Stimulated activated CD8-positive, alpha-beta memory T cell treated with anti-CD3 and anti-CD28 coated beads, Interleukin-12 subunit alpha, Interleukin-12 subunit beta, amount 100 ng/mL, for 4 hours (primary cell): ENCODE data around the gene ETV6.

Experiments
- DNase-seq: peaks from one replicate; pipeline ENCODE4 v3.0.0-alpha.2; 2020; ENCODE audit warnings: low read depth

ETV6 gene

GRCh38 chr12:11859705-11860425 is 210.4 kb downstream of the ETV6 start:
- DNase-seq: no peak

DNA sequence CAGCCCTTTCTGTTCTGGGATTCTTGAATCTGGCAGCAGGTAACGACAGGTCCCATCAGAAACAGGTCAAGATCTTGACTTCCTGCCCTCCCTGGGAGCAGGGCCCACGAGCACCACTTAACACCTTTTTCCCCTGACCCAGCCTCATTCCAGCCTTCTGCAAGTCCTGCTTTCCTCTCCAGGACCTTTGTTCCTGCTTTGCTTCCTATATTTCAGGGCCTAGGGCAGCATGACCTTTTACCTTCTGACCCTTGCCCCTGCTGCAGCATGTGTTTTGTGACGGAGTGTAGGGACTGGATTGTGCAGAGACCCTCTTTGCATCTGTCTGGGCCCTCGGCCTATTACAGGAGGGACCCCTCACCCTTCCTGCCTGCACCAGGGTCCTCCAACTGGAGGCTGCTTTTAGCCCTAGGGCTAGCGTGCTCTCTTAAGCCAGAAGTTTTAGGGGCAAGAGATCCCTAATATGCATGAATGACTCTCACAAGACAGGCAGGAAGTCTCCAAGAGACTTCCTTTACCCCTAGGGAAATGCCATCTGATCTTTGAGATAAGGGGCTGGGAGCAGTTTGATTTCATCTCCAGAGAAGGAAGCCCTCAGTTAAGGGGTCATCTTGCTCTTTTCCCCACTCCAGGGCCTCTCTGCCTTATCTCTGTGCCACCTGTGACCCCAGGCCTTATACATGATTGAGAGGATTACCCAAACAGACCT is 211.8 kb downstream of the ETV6 start:
- DNase-seq: no peak

DNA sequence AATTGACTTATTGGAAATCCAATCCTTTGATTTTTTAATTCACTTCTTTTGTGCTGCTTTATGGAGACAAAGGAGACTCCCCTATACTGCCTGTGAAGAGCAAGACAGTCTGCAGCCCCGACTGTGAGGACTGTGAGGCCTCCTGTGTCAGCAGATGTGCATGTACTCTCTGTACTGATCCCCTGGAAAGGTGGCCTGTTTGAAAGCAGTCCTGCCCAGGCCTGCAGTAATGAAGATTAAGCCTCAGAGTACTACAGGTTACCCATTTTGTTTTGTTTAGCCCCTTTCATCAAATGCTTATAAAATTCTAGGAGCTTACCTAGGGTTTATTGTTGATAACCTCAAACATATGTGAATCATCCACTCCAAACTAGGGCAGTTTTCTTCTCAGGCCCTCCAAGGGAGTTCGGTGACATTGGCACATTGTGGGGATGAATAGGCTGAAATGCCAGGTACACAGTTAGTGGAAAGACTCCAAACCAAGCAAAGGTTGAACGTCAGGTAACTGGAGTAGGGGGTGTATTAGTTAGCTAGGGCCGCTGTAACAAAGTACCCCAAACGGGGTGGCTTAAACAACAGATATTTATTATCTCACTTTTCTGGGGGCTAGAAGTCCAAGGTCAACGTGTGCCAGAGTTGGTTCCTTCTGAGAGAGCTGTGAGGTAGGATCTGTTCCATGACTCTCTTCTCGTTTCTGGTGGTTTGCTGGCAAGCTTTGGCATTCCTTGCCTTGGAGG is 212.6 kb downstream of the ETV6 start:
- DNase-seq: no peak

GRCh38 chr12:11862798-11863197 is 213.3 kb downstream of the ETV6 start:
- no peak for DNase-seq

GRCh38 chr12:11863478-11863906 is 214.0 kb downstream of the ETV6 start:
- no peak for DNase-seq

DNA sequence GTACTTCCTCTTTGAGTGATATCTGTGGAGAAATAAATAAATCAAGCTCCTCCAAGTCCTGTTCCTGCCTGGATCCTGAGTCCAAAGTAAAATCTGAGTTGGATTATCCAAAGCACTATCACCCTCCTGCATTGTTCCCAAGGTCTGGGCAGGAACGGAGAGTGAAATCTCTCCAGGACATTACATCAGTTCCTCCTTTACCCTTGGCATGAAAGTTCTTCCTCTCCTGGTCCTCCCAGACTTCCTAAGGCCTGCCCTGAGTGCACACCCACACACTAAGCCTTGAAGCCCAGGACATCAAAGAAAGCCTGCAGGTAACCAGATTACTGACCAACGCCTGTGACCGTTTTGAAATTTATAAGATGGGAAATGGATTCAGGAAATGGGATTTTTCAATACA is 214.5 kb downstream of the ETV6 start:
- DNase-seq: no peak

- DNase-seq: no peak
Observed at GRCh38 chr12:11865824-11866223, 216.3 kb downstream of the ETV6 start.

- DNase-seq: no peak
Observed at GRCh38 chr12:11868027-11868426, 218.6 kb downstream of the ETV6 start.

DNA sequence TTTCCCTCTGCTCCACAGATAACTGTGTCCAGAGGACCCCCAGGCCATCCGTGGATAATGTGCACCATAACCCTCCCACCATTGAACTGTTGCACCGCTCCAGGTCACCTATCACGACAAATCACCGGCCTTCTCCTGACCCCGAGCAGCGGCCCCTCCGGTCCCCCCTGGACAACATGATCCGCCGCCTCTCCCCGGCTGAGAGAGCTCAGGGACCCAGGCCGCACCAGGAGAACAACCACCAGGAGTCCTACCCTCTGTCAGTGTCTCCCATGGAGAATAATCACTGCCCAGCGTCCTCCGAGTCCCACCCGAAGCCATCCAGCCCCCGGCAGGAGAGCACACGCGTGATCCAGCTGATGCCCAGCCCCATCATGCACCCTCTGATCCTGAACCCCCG is 219.9 kb downstream of the ETV6 start:
- DNase-seq: no peak

- no peak for DNase-seq
Observed at GRCh38 chr12:11870041-11870451, 220.6 kb downstream of the ETV6 start.

GRCh38 chr12:11872055-11872454 is 222.6 kb downstream of the ETV6 start:
- DNase-seq: no peak

DNA sequence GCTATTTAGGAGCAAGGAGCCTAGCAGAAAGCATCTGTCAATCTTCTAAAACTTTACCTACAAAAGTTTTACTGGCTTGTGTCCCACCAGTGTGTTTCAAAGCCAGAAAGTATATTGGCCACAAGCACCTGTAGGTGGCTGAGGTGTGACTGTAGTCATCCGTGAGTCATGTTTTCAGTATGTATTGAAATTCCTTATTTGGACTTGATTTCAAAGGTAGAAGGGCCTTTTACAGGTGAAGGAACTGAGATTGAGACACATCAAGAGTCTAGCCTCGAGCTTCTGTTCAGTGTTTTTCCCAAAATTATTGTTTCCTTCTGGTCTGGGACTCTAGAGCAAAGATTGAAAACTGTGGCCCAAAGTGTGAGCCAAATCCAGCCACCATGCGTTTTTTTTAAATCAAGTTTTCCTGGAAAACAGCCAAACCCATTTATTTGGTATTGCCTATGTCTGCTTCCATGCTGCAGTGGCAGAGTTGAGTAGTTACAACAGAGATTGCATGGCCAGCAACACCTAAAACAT is 226.0 kb downstream of the ETV6 start:
- no peak for DNase-seq

- no peak for DNase-seq
Observed at GRCh38 chr12:11876307-11876706, 226.8 kb downstream of the ETV6 start.

DNA sequence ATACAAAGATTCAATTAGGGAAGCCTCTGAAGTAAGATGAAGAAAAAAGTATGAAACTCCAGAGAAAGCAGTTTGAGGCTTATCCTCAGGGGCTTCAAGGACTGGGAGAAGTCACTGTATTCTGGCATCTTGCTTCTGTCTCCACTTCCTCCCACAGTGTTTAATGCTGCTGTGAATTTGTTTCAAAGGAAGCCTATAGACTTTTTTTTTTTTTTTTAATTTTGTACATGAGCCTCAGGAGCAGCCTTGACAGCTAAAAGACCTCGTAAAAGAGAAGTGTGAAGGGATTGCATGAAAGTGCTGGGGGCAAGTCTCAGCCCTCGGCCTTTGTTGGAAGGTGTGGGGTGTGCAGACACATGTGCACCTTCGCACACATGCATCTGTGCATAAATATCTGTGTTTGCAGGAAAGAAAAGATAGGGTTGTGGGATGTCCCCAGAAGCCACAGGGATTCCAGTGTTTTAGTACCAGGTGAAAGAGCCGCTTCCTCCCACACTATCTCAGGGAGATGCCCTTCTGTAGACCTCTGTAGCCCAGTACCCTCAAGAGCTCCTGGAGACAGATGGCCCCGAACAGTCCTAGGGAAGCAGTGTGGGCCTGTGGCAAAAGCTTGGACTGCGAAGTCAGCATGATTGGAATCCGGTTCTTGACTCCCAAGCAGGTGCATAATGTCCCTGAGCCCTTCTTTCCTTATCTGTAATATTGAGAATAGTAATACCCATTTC is 227.8 kb downstream of the ETV6 start:
- no peak for DNase-seq

GRCh38 chr12:11877869-11878780 is 228.7 kb downstream of the ETV6 start:
- no peak for DNase-seq

- DNase-seq: no peak
Observed at GRCh38 chr12:11879306-11879705, 229.8 kb downstream of the ETV6 start.

DNA sequence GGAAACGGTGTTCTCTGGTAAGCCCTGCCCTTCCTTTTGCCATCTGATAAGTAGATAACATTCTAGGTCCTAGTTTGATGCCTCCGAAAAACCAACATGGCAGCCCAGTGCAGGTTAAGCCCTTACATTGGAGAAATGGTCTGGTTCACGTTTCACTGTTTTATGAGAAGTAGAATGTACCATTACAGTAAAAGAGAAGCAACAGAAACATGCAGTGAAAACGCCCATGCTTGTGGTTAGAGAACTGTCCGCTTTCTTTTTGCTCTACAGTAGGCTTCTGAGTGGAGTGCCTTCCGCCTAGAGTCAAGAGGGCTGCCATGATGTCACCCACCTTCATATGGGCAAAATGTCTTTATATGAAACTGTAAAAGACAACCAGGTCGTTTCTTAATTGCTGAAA is 230.9 kb downstream of the ETV6 start:
- no peak for DNase-seq

- no peak for DNase-seq
Observed at GRCh38 chr12:11881835-11882234, 232.4 kb downstream of the ETV6 start.

- no peak for DNase-seq
Observed at GRCh38 chr12:11882301-11883019, 233.0 kb downstream of the ETV6 start.

GRCh38 chr12:11884116-11884515 is 234.6 kb downstream of the ETV6 start:
- DNase-seq: no peak
